Keratinocyte (primary cell): ENCODE data around the gene GOT1. TPM values are rescaled to one million over a fixed set of nuclear protein-coding genes. Genes with fewer than 3 reads are reported as not detected.

Experiments used
- DNase-seq: peaks from one replicate; pipeline ENCODE4 v3.0.0-alpha.2; 2011; ENCODE audit warnings: low read depth, missing footprints, low spot score
- FAIRE-seq: peaks from 2 replicates; lab custom pipeline; 2011; peaks lifted over from hg19 to GRCh38; lab: Jason Lieb, UNC
- H2AFZ ChIP-seq: 2 replicates; pipeline ENCODE4 v1.6.0; 2012; ENCODE audit warnings: low read length, control low read depth, inconsistent platforms; ENCODE audit not compliant: control insufficient read depth
- H3K27ac ChIP-seq: 2 replicates; pipeline ENCODE4 v1.5.1; 2011; ENCODE audit warnings: low read length; ENCODE audit not compliant: control insufficient read depth, insufficient read depth
- H3K27me3 ChIP-seq: 3 replicates; pipeline ENCODE4 v1.6.0; 2011; ENCODE audit warnings: low read length; ENCODE audit not compliant: control insufficient read depth, insufficient read depth; ENCODE audit errors: extremely low read depth
- H3K36me3 ChIP-seq, 2 experiments: 2 replicates in 1 of 2; 3 replicates in 1 of 2; pipeline ENCODE4 v1.5.1; 2011; ENCODE audit warnings: low read length in 2 of 2, mild to moderate bottlenecking in 1 of 2; ENCODE audit not compliant: control insufficient read depth in 2 of 2, insufficient read depth in 2 of 2; ENCODE audit errors: extremely low read depth in 1 of 2
- H3K4me1 ChIP-seq: 3 replicates; pipeline ENCODE4 v1.5.1; 2011; ENCODE audit warnings: low read length; ENCODE audit not compliant: control insufficient read depth, insufficient read depth; ENCODE audit errors: extremely low read depth
- H3K4me2 ChIP-seq: 3 replicates; pipeline ENCODE4 v1.6.0; 2011; ENCODE audit warnings: low read depth, low read length; ENCODE audit not compliant: control insufficient read depth, insufficient read depth; ENCODE audit errors: extremely low read depth
- H3K4me3 ChIP-seq, 3 experiments: fragments of 200-600 bp in 1 of 3; sonication (generic) in 1 of 3; 2 replicates in 2 of 3; 3 replicates in 1 of 3; pipeline ENCODE4 v1.5.1; 2011 to 2016; ENCODE audit warnings: low read length in 3 of 3, mild to moderate bottlenecking in 3 of 3, control low read depth in 2 of 3, inconsistent platforms in 1 of 3, low read depth in 1 of 3, mixed read lengths in 1 of 3, mixed run types in 1 of 3, moderate library complexity in 1 of 3; ENCODE audit not compliant: control insufficient read depth in 2 of 3, insufficient read depth in 2 of 3; ENCODE audit errors: extremely low read depth in 1 of 3
- H3K79me2 ChIP-seq: 2 replicates; pipeline ENCODE4 v1.6.0; 2012; ENCODE audit warnings: low read length; ENCODE audit not compliant: control insufficient read depth, insufficient read depth
- H3K9ac ChIP-seq: 3 replicates; pipeline ENCODE4 v1.6.0; 2011; ENCODE audit warnings: low read length; ENCODE audit not compliant: control insufficient read depth, insufficient read depth; ENCODE audit errors: extremely low read depth
- H3K9me1 ChIP-seq: 3 replicates; pipeline ENCODE4 v1.6.0; 2011; ENCODE audit warnings: low read length; ENCODE audit not compliant: control insufficient read depth, insufficient read depth; ENCODE audit errors: extremely low read depth
- H3K9me3 ChIP-seq: 2 replicates; pipeline ENCODE4 v1.5.1; 2012; ENCODE audit warnings: low read depth, low read length; ENCODE audit not compliant: control insufficient read depth
- H4K20me1 ChIP-seq: 3 replicates; pipeline ENCODE4 v1.6.0; 2011; ENCODE audit warnings: low read length; ENCODE audit not compliant: control insufficient read depth, insufficient read depth; ENCODE audit errors: extremely low read depth
- CTCF ChIP-seq, 3 experiments: IDR thresholded peaks in 1 of 3; conservative IDR thresholded peaks in 1 of 3; optimal IDR thresholded peaks in 1 of 3; 2 replicates in 2 of 3; 3 replicates in 1 of 3; pipeline versions ENCODE3 to v1.5.1; 2011; ENCODE audit warnings: low read length in 3 of 3, mild to moderate bottlenecking in 3 of 3, moderate library complexity in 2 of 3, control low read depth in 1 of 3, inconsistent platforms in 1 of 3; ENCODE audit not compliant: insufficient read depth in 2 of 3; ENCODE audit errors: extremely low read depth in 1 of 3
- EZH2 ChIP-seq: IDR thresholded peaks from one replicate; pipeline ENCODE4 v1.6.1; 2012; ENCODE audit warnings: inconsistent platforms, mild to moderate bottlenecking, low read length, moderate library complexity
- dilution Hi-C: fragments of 300-500 bp; cut with MboI; formaldehyde crosslinking; loops from one replicate; pipeline ENCODE4 v1.7.0; 2020; ENCODE audit warnings: low sequenced_read_pairs; ENCODE audit not compliant: extremely low pct_ligation_motif_present
- polyA plus RNA-seq, 5 experiments: library from polyadenylated mRNA; depleted of rRNA in 3 of 5; stranded (reverse) in 3 of 5; stranded (forward) in 1 of 5; unstranded in 1 of 5; fragments of >200 nt; gene quantifications; 1 replicate in 1 of 5; 2 replicates in 3 of 5; 3 replicates in 1 of 5; pipeline versions ENCODE4 v1.2.1 to v1.2.3, GENCODE V29; 2011 to 2012; ENCODE audit warnings: missing spikeins in 2 of 5, low read depth in 1 of 5, low replicate concordance in 1 of 5

The GOT1 gene
- polyA plus RNA-seq, 1 donor (not counting 4 experiments of a cell fraction or from before 2014, with no cell fraction given): 33.3 TPM

GRCh38 chr10:99358101-99358500 lies 72.3 kb downstream of the GOT1 start:
- no peaks in the 10 kb centered on the region for H3K27me3 ChIP-seq
- no peaks in the 10 kb centered on the region for H3K9me3 ChIP-seq
- dilution Hi-C loops: no loop called here
- H3K4me2 ChIP-seq: no peak overlapping the region
- H3K79me2 ChIP-seq: no peaks in the 10 kb centered on the region
- no peak overlapping the region for H3K9ac ChIP-seq
- TF ChIP-seq EZH2 (no peak), CTCF (optimal IDR thresholded peaks at IDR 0.05 in 1 of 3, IDR thresholded peaks at IDR 0.05 in 1 of 3, conservative IDR thresholded peaks at IDR 0.05 in 1 of 3; ENCODE audit: extremely low read depth in 1 of 3, insufficient read depth in 2 of 3, low read length in 3 of 3) (no peak)
- H4K20me1 ChIP-seq: no peaks in the 10 kb centered on the region
- H3K9me1 ChIP-seq: no peaks in the 10 kb centered on the region
- FAIRE-seq (no peak), DNase-seq (no peak)
- H3K4me1 ChIP-seq: no peaks in the 10 kb centered on the region
- H3K4me3 ChIP-seq: no peak overlapping the region
- H3K27ac ChIP-seq: no peak overlapping the region
- no peaks in the 10 kb centered on the region for H3K36me3 ChIP-seq
- H2AFZ ChIP-seq: no peak overlapping the region

GRCh38 chr10:99357691-99358090 lies 72.7 kb downstream of the GOT1 start:
- no peaks in the 10 kb centered on the region for H3K27me3 ChIP-seq
- no peaks in the 10 kb centered on the region for H3K79me2 ChIP-seq
- H3K4me2 ChIP-seq: no peak overlapping the region
- H3K36me3 ChIP-seq: no peaks in the 10 kb centered on the region
- FAIRE-seq (no peak), DNase-seq (no peak)
- no peak for TF ChIP-seq EZH2
- TF ChIP-seq CTCF (optimal IDR thresholded peaks at IDR 0.05 in 1 of 3, IDR thresholded peaks at IDR 0.05 in 1 of 3, conservative IDR thresholded peaks at IDR 0.05 in 1 of 3; ENCODE audit: extremely low read depth in 1 of 3, insufficient read depth in 2 of 3, low read length in 3 of 3): no peak
- no peak overlapping the region for H3K27ac ChIP-seq
- H3K4me1 ChIP-seq: no peaks in the 10 kb centered on the region
- H3K9me3 ChIP-seq: no peaks in the 10 kb centered on the region
- H2AFZ ChIP-seq: no peak overlapping the region
- no peak overlapping the region for H3K4me3 ChIP-seq
- H3K9me1 ChIP-seq: no peaks in the 10 kb centered on the region
- no peak overlapping the region for H3K9ac ChIP-seq
- H4K20me1 ChIP-seq: no peaks in the 10 kb centered on the region
- dilution Hi-C loops: no loop called here
